SK-N-SH (cell line): ENCODE results near the gene PTPRG. TPM values are rescaled to one million over a fixed set of nuclear protein-coding genes. Genes with fewer than 3 reads are reported as not detected.

Source experiments
- CTCF ChIA-PET: fragments of 300-600, 350-600 bp; formaldehyde crosslinking; extraction: SDS; loops from one replicate; lab custom pipeline; 2021; lab: Yijun Ruan, JAX
- POLR2A ChIA-PET: fragments of 350-600 bp; sonication (Branson Sonifier 250); formaldehyde crosslinking; extraction: SDS; loops from one replicate; lab custom pipeline; 2020; ENCODE audit warnings: antibody characterized with exemption, inconsistent platforms; lab: Yijun Ruan, JAX
- DNase-seq: peaks from one replicate; pipeline ENCODE4 v3.0.0; 2012
- H2AFZ ChIP-seq: fragments of 200-600 bp; sonication (generic); 2 replicates; pipeline ENCODE4 v1.8.1; 2016; ENCODE audit warnings: antibody characterized with exemption, mild to moderate bottlenecking, low read depth
- H3F3A ChIP-seq: fragments of 200-600 bp; sonication (generic); replicated peaks from 2 replicates; pipeline ENCODE3; 2016; ENCODE audit warnings: antibody characterized with exemption, mild to moderate bottlenecking; ENCODE audit not compliant: insufficient read depth
- H3K27ac ChIP-seq, 2 experiments: fragments of 200-500 bp in 1 of 2; fragments of 200-600 bp in 1 of 2; sonication (Bioruptor generic) in 1 of 2; sonication (generic), shearing (Covaris generic) in 1 of 2; 2 replicates each; pipeline versions ENCODE4 v1.5.1 to v1.6.1; 2014 to 2016; ENCODE audit warnings: low read depth in 2 of 2, inconsistent platforms in 1 of 2, low read length in 1 of 2, mild to moderate bottlenecking in 1 of 2, mixed read lengths in 1 of 2
- H3K27me3 ChIP-seq: fragments of 200-600 bp; sonication (generic), shearing (Covaris generic); 2 replicates; pipeline ENCODE4 v1.6.1; 2016; ENCODE audit warnings: mixed run types; ENCODE audit not compliant: insufficient read depth
- H3K36me3 ChIP-seq, 2 experiments: fragments of 200-500 bp in 1 of 2; fragments of 200-600 bp in 1 of 2; sonication (Bioruptor generic) in 1 of 2; sonication (generic) in 1 of 2; replicated peaks in 1 of 2; 2 replicates each; pipeline versions ENCODE3 to v1.5.1; 2014 to 2016; ENCODE audit warnings: low read length in 1 of 2, mild to moderate bottlenecking in 1 of 2; ENCODE audit not compliant: insufficient read depth in 2 of 2, control insufficient read depth in 1 of 2
- H3K4me1 ChIP-seq, 2 experiments: fragments of 200-500 bp in 1 of 2; fragments of 200-600 bp in 1 of 2; sonication (Bioruptor generic) in 1 of 2; sonication (generic), shearing (Covaris generic) in 1 of 2; 2 replicates each; pipeline versions ENCODE4 v1.5.1 to v1.6.1; 2014 to 2016; ENCODE audit warnings: low read depth in 1 of 2, low read length in 1 of 2, mixed run types in 1 of 2; ENCODE audit not compliant: insufficient read depth in 2 of 2, control insufficient read depth in 1 of 2
- H3K4me2 ChIP-seq: fragments of 200-600 bp; sonication (generic), shearing (Covaris generic); 2 replicates; pipeline ENCODE4 v1.6.1; 2017; ENCODE audit warnings: mixed run types
- H3K4me3 ChIP-seq, 2 experiments: fragments of 200-500 bp in 1 of 2; fragments of 200-600 bp in 1 of 2; sonication (Bioruptor generic) in 1 of 2; sonication (generic), shearing (Covaris generic) in 1 of 2; 2 replicates each; pipeline versions ENCODE4 v1.5.1 to v1.8.1; 2014 to 2016; ENCODE audit warnings: low read depth in 2 of 2, inconsistent platforms in 1 of 2, low read length in 1 of 2, mild to moderate bottlenecking in 1 of 2, mixed read lengths in 1 of 2, moderate library complexity in 1 of 2
- H3K79me2 ChIP-seq: fragments of 200-600 bp; sonication (generic); 2 replicates; pipeline ENCODE4 v1.8.1; 2017; ENCODE audit warnings: mild to moderate bottlenecking; ENCODE audit not compliant: insufficient read depth
- H3K9ac ChIP-seq: fragments of 200-600 bp; sonication (generic); 2 replicates; pipeline ENCODE4 v1.6.1; 2017; ENCODE audit warnings: mixed run types
- H3K9me2 ChIP-seq: fragments of 200-600 bp; sonication (generic); 2 replicates; pipeline ENCODE4 v1.6.1; 2017; ENCODE audit warnings: mixed run types
- H3K9me3 ChIP-seq: fragments of 200-600 bp; sonication (generic); 2 replicates; pipeline ENCODE4 v1.6.1; 2017; ENCODE audit warnings: mixed run types, mild to moderate bottlenecking, moderate library complexity
- H4K20me1 ChIP-seq: fragments of 200-600 bp; sonication (generic); 2 replicates; pipeline ENCODE4 v1.6.1; 2017; ENCODE audit warnings: mild to moderate bottlenecking, mixed run types; ENCODE audit not compliant: insufficient read depth
- CHD2 ChIP-seq: fragments of 150-350 bp; IDR thresholded peaks from 2 replicates; pipeline ENCODE4 v1.6.1; 2018; ENCODE audit warnings: low read length; ENCODE audit not compliant: partially characterized antibody
- EZH2phosphoT487 ChIP-seq: fragments of 200-600 bp; sonication (generic); IDR thresholded peaks from 2 replicates; pipeline ENCODE4 v1.6.1; 2017; ENCODE audit warnings: low read depth, mixed run types, mild to moderate bottlenecking, antibody characterized with exemption, moderate library complexity, borderline replicate concordance
- FOSL2 ChIP-seq: IDR thresholded peaks from 2 replicates; pipeline ENCODE4 v1.4.0; 2012; ENCODE audit warnings: low read depth, mild to moderate bottlenecking, moderate library complexity, borderline replicate concordance
- FOXM1 ChIP-seq: IDR thresholded peaks from 2 replicates; pipeline ENCODE4 v1.4.0; 2012; ENCODE audit warnings: low read depth, mild to moderate bottlenecking
- GABPA ChIP-seq: IDR thresholded peaks from 2 replicates; pipeline ENCODE4 v1.4.0; 2012; ENCODE audit warnings: low read depth, mild to moderate bottlenecking
- MXI1 ChIP-seq: IDR thresholded peaks from 2 replicates; pipeline ENCODE4 v1.6.1; 2012; ENCODE audit warnings: mild to moderate bottlenecking, low read depth, low read length, improper control_type of control experiment
- PBX3 ChIP-seq: IDR thresholded peaks from 2 replicates; pipeline ENCODE4; 2012
- SIN3A ChIP-seq: IDR thresholded peaks from 2 replicates; pipeline ENCODE4 v1.6.1; 2012; ENCODE audit warnings: low read depth, mild to moderate bottlenecking, low read length, moderate library complexity, borderline replicate concordance
- TAF1 ChIP-seq: IDR thresholded peaks from 2 replicates; pipeline ENCODE4 v1.6.1; 2012; ENCODE audit warnings: low read depth, mild to moderate bottlenecking, low read length, moderate library complexity, borderline replicate concordance
- TEAD4 ChIP-seq: IDR thresholded peaks from 2 replicates; pipeline ENCODE4 v1.4.0; 2012; ENCODE audit warnings: mild to moderate bottlenecking, borderline replicate concordance; ENCODE audit not compliant: insufficient read depth
- ZBTB33 ChIP-seq: IDR thresholded peaks from 2 replicates; pipeline ENCODE4 v1.4.0; 2012; ENCODE audit warnings: low read depth, borderline replicate concordance
- WGBS: methylation state at CpG from one replicate; pipeline ENCODE4 v1.1.6; 2017; ENCODE audit warnings: low lambda C conversion rate; 5-methylcytosine and 5-hydroxymethylcytosine counted together
- polyA plus RNA-seq, 3 experiments: library from polyadenylated mRNA; depleted of rRNA; stranded (reverse); fragments of >200 nt; gene quantifications; 2 replicates each; pipeline ENCODE4 v1.2.3, GENCODE V29; 2012
- TF ChIP-seq, protein P1 (sequence below): IDR thresholded peaks from 2 replicates; pipeline ENCODE4 v1.4.0; 2012; ENCODE audit warnings: low read depth, borderline replicate concordance
- TF ChIP-seq, protein P2 (sequence below): IDR thresholded peaks from 2 replicates; pipeline ENCODE4 v1.4.0; 2012; ENCODE audit warnings: low read depth

Gene PTPRG
- polyA plus RNA-seq, 1 of the 3 experiments (the other 2 are of a cell fraction), result 14.1 TPM

DNA sequence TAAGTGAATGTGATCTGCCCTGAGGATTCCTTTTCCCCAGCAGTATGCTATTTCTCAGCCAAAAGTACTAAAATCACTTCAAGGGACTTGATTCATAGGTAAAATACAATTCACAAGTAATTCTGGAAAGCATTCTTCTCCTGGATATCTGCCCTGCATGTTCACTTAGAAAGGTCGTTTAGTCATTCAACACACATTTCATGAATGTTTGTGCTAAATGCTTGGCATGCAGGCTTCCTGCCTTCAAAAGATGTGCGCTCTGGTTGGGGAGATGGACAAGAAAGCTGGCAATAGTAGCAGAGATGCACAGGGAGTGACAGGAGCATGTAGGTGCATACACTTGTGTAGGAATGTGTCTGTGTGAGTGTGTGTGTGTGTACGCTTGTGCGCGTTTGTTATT is 360.7 kb downstream of the PTPRG start:
- Histone ChIP-seq H2AFZ (no peak overlapping the region), H3F3A (peaks cover 8% of the 10 kb centered on the region), H3K79me2 (no peaks in the 10 kb centered on the region; the same call in 1 of the 2 replicates), H3K27me3 (no peaks in the 10 kb centered on the region), H4K20me1 (no peaks in the 10 kb centered on the region), H3K27ac (no peak overlapping the region), H3K4me3 (no peak overlapping the region), H3K4me1 (peaks cover 5 to 8% of the 10 kb centered on the region in 2 experiments; a peak in 2 of 4 replicates), H3K9me3 (no peaks in the 10 kb centered on the region), H3K4me2 (no peak overlapping the region), H3K9ac (no peak overlapping the region), H3K9me2 (no peaks in the 10 kb centered on the region), H3K36me3 (no peaks in the 10 kb centered on the region)
- TF ChIP-seq, protein P1, sequence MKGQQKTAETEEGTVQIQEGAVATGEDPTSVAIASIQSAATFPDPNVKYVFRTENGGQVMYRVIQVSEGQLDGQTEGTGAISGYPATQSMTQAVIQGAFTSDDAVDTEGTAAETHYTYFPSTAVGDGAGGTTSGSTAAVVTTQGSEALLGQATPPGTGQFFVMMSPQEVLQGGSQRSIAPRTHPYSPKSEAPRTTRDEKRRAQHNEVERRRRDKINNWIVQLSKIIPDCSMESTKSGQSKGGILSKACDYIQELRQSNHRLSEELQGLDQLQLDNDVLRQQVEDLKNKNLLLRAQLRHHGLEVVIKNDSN, result no peak
- TF ChIP-seq TEAD4, result no peak
- no peak for TF ChIP-seq PBX3
- no peak for TF ChIP-seq FOSL2
- TF ChIP-seq MXI1, result no peak
- TF ChIP-seq FOXM1, result no peak
- no peak for TF ChIP-seq EZH2phosphoT487
- TF ChIP-seq TAF1, result no peak
- TF ChIP-seq, protein P2, sequence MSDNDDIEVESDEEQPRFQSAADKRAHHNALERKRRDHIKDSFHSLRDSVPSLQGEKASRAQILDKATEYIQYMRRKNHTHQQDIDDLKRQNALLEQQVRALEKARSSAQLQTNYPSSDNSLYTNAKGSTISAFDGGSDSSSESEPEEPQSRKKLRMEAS, result no peak
- TF ChIP-seq GABPA, result no peak
- no peak for TF ChIP-seq ZBTB33
- TF ChIP-seq SIN3A, result no peak
- no peak for TF ChIP-seq CHD2
- CTCF ChIA-PET, result interaction anchor here (1.0 to 2.8 kb wide), 2 partner anchors 10 to 15 kb away, joined by 3 to 10 read pairs; no protein-coding TSS in a partner anchor
- POLR2A ChIA-PET, result no interaction called here
- DNase-seq, result no peak
- 93% methylated on average over 5 of the region's 5 CpGs for WGBS
